Midbrain (tissue), 1 donor: ENCODE results near the gene CALN1.
"Not testable (repeated sequence)": the region's sequence is repeated elsewhere in the genome, so short reads cannot be mapped to it uniquely, and the experiment has no call there.

Experiments used
- DNase-seq: peaks from one replicate; lab custom pipeline; 2025; lab: John Stamatoyannopoulos, UW

The CALN1 gene

DNA sequence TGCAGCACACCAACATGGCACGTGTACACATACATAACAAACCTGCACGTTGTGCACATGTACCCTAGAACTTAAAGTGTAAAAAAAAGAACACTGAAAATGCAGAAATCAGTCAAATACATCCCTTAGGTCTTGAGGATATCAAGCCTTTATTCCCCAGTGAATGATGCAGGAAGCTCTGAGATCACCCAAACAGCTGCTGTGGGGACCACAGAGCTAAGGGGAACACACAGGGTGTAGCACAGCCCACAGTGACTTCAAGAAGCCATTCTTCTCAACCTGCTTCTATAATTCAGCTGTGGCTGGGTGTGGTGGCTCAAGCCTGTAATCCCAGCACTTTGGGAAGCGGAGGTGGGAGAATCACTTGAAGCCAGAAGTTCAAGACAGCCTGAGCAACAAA is 314.9 kb downstream of the CALN1 start:
- no peak for DNase-seq

- no peak for DNase-seq
These were observed 319.4 kb downstream of the CALN1 start for GRCh38 chr7:72092769-72093168.

GRCh38 chr7:72087926-72088325 is 324.2 kb downstream of the CALN1 start:
- DNase-seq = no peak

- DNase-seq = no peak
These were observed 331.1 kb downstream of the CALN1 start for GRCh38 chr7:72080865-72081510.

GRCh38 chr7:72080341-72080766 is 331.8 kb downstream of the CALN1 start:
- DNase-seq = no peak

GRCh38 chr7:72078856-72079255 is 333.3 kb downstream of the CALN1 start:
- DNase-seq = no peak

DNA sequence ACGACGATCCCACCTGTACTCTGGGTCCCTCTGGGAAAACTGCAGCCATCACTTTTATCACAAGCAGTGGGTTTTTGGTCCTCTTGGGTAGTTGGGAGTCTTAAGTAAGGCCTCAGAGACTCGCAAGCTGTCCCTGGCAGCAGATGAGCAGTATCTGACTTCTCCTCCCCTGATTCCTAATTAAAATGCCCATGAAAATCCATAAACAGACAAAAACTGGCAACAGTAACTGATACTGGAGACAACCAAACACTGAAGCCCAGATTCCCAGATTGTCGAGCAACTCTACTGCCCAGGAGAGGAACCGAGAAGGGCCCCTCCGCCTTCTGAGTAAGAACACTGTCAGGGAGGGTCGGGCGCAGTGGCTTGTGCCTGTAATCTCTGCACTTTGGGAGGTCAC is 333.8 kb downstream of the CALN1 start:
- DNase-seq = no peak

DNA sequence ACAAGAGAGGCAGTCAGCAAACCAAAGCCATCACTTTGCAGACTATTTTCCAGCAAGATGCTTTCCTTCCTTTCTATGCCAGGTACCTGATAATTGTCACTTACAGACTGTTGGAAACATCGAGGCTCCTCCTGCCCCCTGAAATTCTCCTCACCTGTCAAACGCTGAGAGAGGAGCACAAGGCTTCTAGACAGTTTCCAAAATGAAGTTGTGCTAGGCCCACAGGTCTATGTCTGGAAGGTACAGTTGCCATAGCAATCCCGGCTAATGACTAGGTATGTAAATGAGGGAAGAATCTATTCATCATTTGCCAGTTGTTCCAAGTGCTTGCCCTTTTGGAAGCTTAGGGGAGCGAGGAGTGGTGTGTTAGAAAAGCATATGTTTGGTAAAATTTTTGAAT is 334.4 kb downstream of the CALN1 start:
- DNase-seq = no peak

- no peak for DNase-seq
These were observed 339.2 kb downstream of the CALN1 start for GRCh38 chr7:72072901-72073300.

DNA sequence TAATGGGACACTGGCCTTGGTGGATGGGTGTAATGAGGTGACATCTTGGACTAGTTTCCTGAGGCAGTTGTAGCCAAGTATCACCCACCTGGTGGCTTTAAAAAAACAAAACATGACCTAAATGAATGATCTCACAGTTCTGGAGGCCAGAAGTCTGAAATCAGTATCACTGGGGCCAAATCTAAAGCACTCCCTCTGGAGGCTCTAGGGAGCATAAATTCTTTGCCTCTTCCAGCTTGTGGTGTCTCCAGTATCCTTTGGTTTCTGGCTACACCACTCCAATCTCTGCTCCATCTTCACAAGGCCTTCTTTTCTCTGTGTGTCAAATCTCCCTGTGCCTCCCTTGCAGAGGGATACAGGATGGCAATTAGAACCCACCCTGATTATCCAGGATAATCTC is 342.9 kb downstream of the CALN1 start:
- no peak for DNase-seq

DNA sequence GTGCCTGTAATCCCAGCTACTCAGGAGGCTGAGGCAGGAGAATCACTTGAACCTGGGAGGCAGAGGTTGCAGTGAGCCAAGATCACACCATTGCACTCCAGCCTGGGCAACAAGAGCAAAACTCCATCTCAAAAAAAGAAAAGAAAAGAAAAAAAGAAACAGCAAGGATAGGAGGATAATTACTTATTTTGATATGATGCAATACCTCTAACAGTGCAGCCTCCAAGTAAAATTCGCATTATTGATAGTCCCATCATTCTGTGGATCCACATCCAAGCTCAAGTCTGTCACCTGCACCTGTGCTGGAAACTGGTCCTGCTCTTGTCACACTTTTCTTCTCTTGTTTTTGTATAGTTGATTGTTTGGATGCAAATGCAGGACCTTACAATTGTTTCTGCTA is 346.4 kb downstream of the CALN1 start:
- DNase-seq = not testable (repeated sequence)

- DNase-seq = no peak
These were observed 347.2 kb downstream of the CALN1 start for GRCh38 chr7:72064916-72065315.

DNA sequence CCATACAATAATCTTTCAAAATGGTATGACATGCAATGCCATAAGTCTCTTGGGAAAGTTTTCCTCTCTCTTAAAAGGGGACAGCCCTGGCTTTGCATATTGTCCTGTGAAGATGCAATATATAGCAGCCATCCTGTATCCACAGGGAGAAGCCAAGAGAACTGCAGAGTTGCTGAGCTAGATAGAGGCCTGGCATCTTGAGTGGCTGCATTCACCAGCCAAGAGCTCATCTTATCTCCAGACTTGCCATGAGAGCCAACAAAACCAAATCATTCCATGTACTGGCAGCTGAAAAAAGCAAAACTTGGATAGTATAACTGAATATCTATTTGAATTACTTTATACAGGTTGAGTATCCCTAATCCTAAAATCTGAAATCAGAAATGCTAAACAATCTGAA is 348.8 kb downstream of the CALN1 start:
- DNase-seq = no peak

- no peak for DNase-seq
These were observed 349.5 kb downstream of the CALN1 start for GRCh38 chr7:72062666-72063065.

- DNase-seq = no peak
These were observed 352.2 kb downstream of the CALN1 start for GRCh38 chr7:72059925-72060324.

DNA sequence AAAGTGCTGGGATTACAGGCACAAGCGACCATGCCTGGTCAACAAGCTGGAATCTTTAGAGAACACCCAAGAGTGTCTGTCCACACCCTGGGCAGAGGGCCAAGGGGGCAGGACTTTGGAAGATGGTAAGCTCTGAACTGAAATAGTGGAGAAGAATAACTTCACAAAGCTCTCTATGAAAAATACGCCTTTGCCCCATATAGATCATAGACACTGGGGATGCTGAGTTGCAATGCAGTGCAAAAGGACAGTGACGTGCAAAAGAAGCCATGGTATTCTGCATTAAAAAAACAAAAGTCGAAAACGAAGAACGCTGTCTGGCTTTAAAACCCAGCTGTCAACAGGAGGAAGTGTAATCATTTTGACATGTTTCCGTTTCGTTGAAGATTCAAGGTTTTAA is 353.6 kb downstream of the CALN1 start:
- DNase-seq = no peak

GRCh38 chr7:72057796-72058195 is 354.3 kb downstream of the CALN1 start:
- no peak for DNase-seq

GRCh38 chr7:72057231-72057630 is 354.9 kb downstream of the CALN1 start:
- DNase-seq = no peak

GRCh38 chr7:72055426-72055825 is 356.7 kb downstream of the CALN1 start:
- no peak for DNase-seq

GRCh38 chr7:72053292-72053691 is 358.8 kb downstream of the CALN1 start:
- DNase-seq = no peak

DNA sequence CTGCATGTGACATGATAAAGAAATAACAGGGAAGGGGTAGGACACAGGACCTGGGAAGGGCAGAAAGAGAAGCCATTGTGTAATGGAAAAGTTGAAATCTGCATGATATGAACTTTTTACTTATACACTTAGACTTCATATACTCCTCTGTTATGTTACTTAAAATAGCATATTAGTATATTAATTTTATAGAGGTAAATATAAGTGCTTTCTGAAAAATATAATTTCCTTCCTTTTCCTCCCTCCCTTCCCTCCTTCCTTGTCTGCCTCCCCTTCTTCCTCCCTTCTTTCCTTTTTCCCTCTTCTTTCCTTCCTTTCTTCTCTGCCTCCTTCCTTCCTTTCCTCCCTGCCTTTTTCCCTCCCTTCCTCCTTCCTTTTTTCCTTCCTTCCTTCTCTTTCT is 363.7 kb downstream of the CALN1 start:
- DNase-seq = no peak

GRCh38 chr7:72042855-72043254 is 369.3 kb downstream of the CALN1 start:
- DNase-seq = no peak

GRCh38 chr7:72040641-72041040 is 371.5 kb downstream of the CALN1 start:
- no peak for DNase-seq

DNA sequence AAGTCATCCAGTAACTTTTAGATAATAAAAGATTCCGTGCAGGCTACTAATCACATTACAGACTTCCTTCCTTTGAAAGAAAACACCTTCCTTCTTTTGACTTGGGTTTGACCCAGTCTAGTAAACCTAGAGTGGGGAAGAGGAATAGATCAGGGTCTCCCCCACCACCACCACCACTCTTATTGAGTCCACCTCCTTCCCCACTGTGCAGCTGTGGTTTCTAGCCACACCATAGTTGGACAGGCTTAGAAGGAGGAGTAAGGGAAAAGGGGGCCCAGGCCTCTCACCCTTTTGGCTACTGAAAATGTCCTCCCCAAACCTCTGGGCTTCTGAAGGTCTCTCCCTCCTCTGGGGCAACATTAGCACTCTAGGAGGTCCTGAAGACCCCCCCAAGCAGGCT is 372.7 kb downstream of the CALN1 start:
- DNase-seq = no peak
